A172 (cell line): ENCODE measurements around the gene NLGN2. TPM values are rescaled to one million over a fixed set of nuclear protein-coding genes. Genes with fewer than 3 reads are reported as not detected.

Source experiments
- DNase-seq: peaks from one replicate; pipeline ENCODE4 v3.0.0-alpha.2; 2015; ENCODE audit warnings: low spot score
- total RNA-seq: library from RNA; depleted of rRNA; stranded (reverse); fragments of >200 nt; shearing (Covaris generic); gene quantifications from 2 replicates; pipeline ENCODE4 v1.2.3, GENCODE V29; 2014

Gene NLGN2
- total RNA-seq, 1 experiment from 2014 or later, result 11.3 TPM

DNA sequence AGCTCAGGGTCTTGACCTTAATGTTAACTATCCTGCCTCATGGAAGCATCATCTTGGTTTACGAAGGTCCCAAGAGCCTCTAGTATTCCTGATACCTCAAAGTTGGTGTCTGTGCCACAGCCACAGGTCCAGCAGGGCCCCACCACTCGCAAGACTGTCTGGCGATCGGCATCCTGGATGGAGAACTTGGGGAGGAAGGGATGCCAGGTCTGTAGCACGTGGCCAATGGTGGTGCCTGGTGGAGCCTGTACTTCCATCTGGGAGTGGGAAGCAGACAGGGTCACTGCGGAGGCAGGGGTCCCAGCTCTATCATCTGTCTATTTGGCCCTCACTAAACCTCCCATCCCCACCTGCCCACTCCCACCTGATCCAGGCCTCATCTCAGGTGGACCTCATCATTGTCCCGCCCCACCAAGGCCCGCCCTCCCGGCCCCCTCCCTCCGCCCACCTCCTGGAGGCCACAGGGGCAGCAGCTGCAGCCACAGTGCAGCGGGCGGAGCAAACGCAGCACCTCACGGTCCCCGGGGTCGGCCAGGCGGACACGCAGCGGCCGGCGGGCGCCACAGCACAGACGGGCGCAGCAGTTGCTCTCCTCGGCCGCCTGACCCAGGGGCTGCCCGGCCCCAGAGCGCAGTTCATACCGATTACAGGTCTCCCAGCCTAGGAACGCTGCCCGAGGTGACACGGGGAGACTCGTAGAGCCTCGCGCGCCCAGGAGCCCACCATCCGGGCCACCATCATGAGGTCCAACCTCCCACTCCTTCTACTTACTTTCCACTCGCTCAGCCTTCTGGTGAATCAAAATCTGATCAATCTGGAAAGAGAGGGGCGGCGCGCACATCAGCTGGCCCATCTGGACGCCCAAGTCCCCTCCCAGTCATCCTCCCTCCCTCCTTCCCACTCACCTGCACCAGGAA is 14.7 kb upstream of the NLGN2 start:
- no peak for DNase-seq

DNA sequence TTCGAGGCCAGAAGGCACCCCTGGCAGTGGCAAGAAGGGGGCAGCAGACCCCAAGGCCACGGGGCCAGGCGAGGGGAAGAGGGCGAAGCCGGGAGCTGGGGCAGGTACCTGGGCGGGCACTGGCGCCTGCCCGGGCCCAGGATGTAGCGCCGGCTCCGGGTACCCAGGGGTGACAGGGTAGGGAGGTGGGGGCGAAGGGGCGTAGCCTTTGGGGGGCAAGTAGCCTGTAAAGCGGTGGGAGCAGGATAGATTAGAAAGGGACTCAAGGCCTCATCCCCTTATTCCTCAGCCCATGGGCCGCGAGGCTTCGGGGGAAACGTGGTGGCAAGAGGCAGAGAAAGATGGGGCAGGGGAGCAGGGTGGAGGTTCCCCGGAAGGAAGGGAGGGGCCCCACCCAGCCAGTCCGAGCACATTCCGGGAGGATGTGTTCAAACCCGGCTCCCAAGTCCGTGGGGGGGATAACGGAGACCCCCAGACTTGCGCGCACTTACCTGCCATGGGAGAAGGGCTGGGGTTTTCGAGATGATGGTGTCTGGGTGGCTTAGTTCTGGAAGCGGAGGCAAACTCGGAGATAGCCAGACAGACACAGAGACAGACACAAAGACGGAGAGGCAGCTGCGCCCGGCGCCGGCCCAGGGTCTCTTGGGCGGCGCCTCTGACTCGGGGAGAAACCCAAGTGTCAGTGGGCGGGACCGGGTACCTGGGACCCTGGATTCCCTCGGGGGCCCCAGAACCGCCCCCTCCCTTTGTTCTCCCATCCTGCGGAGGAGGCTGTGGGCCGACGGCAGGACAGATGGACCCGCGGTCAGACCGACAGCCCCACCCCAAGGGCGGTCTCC is 13.8 kb upstream of the NLGN2 start:
- DNase-seq, result peak; percentile 53

DNA sequence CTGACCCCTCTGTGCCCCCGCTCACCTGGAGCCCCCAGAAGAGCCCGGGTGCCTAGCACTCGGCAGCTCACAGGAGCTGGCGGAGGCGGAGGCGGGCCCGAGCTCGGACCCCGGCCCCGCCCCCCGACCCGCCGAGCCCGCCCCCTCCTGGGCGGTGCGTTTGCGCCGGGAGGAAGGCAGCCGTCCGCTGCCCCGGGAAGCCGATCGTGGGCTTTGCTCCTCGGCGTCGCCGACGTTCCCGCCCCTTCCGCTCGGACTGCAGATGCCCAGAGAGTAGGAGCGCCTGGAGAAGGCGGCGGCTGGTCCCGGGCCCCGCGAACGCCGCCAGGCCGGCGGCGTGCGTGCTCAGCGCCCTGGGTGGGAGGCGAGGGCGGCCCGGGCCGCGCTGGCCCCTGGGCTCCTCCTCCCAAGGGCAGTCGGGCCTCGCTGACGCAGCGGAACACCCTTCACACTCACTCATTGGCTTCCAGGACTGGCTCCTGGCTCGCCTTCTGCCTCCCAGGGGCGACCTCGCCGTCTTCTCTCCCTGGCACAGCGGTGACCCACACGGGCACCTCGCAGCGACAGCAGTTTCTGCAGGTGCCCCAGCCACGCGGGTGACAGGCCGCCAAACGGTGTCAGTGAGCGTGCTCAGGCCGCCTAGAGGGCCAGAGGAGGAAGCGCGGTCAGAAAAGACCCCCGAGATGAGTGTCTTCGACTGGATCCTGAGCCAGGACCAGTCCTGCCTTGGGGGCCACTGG is 13.0 kb upstream of the NLGN2 start, which contains the start of gene PLSCR3:
Gene PLSCR3 (minus strand): TSS at position 74 of the 740 bp plus-strand sequence. CDS start 415 bp downstream, outside the sequence.
- peak; percentile 74 for DNase-seq

DNA sequence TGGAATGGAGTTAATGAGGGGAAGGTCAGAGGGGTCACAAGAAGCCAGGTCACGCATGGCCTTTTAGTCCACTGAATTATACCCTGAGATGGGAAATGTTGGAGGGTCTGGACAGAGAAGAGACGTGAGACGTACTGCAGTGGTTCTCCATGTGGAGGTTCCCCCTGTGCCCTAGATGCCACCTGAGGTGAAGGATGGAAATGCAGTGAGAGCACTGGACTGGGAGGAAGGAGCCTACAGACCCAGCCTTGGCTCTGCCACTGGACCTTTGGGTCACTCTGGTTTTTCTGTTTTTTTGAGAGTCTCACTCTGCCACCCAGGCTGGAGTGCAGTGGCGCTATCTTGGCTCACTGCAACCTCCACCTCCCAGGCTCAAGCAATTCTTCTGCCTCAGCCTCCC is 11.5 kb upstream of the NLGN2 start:
- no peak for DNase-seq

DNA sequence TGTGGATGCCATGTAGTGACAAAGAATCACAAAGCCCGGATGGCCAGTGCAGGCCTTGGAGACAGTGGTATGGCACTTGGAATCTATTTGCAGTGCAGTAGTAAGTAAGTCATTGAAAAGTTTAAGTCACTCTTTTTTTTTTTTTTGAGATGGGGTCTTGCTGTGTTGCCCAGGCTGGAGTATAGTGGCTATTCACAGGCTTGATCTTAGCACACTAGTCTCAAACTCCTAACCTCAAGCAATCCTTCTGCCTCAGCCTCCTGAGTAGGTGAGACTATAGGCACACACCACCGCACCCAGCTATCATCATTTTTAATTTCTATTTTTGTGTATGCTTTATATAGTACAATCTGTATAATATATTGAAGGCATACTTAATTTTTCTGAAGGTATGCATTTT is 9.0 kb upstream of the NLGN2 start:
- DNase-seq, result no peak

DNA sequence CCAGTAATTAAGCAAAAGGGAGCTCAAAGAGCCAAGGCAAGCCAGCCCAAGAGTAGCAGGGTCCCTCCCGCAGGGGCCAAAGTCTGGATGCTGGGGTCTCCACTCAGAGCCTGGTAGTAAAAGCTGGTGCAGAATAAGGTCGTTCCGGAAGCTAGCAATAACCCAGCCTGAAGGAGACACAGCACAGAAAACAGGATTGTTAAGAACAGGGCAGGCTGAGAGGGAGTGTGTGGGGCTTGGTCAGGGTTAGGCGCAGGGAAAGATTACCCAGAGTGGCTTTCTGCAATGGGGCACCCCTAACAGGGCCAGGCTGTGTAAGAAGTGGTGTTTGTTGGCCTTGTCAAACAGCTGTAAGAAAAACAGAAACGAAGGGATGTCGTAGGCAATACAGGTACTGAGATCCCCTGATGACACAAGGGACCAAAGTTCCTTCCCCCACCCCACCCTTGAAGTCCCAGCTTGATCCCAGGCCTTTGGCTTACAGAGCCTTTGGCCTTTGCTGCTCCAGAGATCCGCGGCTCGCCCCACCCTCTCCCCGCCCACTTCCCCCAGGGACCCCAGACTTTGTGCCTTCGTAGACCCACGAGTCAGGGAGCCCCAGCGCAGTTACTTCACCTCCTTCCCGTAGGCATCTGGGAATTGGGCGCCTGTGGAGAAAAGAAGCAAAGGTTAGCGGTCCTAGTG is 4.5 kb upstream of the NLGN2 start:
- DNase-seq, result peak; percentile 18

DNA sequence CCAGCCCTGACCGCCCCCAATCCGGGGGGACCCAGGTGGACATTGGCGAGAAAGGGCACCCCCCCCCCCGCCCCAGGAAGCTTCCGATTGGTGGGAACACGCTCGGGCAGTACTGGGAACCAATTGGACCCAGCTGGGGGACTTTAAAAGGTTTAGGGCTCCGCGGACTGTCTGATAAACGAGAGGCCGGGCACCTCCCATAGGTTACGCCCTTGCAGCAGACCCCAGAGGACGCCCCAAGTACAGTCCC is 4.0 kb upstream of the NLGN2 start:
- DNase-seq, result no peak

DNA sequence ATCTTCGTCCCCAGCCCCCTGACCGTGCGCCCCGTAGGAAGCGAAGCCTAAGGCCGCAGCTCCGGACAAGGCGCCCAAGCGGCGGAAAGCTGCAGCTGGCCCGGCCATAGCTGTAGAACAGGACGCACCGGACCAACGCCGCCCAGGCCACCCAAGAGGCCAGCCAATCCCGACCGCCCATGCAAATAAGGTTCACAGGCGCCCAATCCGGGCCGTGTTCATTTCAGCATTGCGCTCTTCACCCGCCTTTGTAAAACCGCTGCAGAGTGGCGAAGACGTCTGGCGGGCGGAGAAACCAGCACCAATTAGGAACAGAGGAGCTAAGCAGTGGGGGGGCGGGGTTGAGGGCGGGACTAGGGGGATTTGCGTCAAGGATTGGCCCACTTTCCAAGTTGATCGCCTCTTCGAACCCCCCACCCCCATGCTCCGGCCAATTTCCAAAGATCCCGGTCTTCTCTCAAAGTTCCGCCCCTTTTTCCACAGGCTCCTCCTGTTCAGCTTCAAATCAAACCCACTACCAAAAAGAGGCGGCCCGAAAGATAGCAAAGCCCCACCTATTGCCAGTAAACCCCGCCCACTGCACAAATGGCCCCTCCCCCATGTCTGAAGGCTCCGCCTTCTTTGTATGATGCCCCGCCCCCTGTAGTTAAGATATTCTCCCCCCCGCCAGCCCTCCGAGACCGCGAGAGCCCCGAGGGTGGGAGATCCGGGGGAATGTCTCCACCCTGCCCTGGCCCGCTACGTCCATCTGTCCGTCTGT is 3.5 kb upstream of the NLGN2 start, which contains the start of gene TMEM256:
Gene TMEM256 (minus strand): TSS at position 121 of the 760 bp plus-strand sequence. CDS start 13 bp downstream, at position 108.
- peak; percentile 99 for DNase-seq

DNA sequence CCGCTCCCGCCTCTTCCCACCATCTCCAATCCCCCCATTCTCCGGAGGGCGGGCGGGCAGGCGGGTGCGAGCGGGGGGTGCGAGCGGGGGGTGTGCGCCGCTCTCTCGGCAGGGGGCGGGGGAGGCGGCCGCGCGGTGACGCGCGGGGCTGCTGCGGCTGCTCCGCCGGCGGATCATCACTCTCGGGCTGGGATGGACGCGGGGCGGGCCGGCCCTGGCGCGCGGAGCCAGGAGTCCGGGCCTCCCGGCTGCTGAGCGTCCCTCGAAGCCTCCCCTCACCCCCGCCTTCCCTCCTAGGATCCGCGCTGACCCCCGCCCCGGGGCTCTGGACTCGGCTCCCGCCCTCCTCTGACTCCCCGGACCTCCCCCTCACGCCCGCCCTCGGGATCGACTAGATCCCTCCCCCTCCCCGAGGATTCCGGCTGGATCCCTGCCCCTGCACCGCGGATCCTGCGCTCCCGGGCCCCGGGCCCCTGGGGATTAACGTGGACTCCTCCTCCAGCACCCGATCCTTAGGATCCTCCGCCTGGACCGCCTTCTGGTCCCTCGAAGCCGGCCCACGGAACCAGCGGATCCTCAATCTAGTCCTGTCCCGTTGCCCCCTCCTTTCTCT is 2.8 kb upstream of the NLGN2 start:
- DNase-seq, result no peak

DNA sequence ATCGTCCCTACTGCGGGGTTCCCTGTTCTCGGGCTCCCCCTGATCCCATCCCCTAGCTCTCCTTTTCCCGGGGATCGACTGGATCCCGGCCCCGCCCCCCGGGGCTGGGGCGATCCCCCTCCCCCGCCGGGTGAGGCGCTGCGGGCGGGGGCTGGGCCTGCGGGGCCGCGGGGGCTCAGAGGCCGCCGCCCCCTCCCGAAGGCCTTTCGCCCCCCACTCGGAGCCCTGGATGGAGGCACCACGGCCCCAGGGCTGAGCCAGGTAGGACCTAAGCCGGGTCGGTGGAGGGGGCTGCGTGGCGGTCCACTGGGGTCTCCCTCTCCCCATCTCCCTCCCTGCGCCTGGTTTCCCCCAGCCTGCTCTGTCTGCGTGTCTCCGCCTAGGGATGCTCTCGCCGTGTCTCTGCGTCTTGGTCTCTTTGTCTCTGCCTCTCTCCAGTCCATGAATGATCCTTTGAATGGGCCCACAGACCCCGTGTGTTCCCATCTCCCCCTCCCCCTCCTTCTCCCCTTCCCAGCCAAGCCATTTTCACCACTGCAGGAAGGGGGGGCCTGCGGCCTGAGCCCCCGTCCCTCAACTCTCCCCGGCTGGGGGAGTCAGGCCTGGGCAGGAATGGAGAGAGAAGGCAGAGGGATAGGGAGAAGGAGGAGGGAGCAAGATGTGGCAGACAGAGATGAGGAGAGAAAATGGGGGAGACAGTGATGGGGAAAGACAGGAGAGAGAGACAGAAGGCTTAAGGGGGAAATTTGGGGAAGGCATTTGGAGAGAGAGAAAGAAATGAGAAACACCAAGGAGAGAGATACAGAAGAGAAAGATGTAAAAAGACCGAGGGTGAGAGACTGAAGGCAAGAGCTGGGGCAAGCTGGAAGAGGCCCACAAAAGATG is 2.1 kb upstream of the NLGN2 start:
- DNase-seq, result no peak

DNA sequence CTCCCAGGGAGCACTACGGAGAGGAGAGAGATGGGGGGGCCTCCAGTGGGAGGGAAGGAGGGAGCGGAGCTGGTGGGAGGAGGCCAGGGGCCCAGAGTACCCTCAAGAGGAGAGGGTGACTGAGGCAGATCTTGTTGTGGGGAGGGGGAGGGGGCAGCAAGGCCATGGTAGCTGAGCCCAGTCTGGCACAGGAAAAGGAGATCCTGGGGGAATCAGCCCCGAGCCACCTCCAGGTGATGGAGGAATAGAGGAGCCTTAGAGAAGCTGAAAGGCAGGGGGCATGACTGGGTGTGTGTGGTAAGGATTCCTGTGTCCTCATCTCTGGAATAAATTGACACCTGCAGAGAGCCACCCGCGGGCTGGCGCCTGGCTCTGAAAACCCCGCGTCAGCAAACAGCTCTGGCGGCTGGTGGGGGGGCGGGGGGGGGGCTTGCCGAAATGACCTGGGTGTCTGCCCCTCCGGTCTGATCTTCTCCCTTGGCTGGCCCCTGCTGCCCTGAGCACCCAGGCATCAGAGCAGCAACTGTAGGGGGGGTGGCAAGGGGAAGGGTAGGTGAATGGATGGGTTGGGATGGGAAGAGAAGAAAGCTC is 1.3 kb upstream of the NLGN2 start:
- DNase-seq, result no peak

DNA sequence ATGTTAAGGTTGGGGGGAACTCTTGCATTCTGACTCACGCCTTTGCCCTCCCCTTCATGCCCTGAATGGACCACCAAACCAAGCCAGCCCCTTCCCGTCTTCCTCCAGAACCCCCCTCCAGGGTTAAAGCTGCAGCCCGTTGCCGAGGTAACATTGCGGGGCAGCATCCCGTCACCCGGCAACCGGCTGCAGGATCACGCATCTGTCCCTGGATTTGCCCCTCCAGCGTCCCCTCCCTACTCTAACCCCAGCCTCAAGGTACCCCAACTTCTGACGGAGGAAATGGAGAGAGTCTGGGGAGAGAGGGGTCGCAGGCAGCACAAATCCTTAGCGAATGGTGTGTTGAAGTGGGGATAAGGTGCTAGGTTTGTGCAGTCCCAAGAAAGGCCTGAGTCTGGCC is 563 bp upstream of the NLGN2 start:
- no peak for DNase-seq

DNA sequence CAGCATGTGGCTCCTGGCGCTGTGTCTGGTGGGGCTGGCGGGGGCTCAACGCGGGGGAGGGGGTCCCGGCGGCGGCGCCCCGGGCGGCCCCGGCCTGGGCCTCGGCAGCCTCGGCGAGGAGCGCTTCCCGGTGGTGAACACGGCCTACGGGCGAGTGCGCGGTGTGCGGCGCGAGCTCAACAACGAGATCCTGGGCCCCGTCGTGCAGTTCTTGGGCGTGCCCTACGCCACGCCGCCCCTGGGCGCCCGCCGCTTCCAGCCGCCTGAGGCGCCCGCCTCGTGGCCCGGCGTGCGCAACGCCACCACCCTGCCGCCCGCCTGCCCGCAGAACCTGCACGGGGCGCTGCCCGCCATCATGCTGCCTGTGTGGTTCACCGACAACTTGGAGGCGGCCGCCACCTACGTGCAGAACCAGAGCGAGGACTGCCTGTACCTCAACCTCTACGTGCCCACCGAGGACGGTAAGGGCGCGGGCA is 645 bp downstream of the NLGN2 start:
- no peak for DNase-seq

DNA sequence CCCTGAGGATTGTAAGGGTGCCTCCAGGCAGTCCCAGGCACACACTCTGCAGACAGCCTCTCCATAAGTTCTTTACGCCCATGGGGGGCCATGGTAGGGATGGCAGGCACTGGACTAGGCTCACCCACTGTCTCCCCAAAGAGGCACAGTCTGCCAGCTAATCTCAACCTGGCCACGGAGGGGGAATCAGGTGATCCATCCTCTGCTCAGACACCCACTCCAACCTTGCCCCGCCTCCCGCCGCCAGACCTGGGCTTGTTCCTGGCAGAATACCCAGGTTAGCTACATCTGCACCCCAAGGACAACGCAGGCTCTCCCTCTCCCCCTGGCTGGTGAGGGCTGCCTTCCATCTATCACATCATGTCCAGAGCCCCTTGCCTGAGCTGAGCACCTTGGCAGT is 1.2 kb downstream of the NLGN2 start:
- DNase-seq, result no peak

DNA sequence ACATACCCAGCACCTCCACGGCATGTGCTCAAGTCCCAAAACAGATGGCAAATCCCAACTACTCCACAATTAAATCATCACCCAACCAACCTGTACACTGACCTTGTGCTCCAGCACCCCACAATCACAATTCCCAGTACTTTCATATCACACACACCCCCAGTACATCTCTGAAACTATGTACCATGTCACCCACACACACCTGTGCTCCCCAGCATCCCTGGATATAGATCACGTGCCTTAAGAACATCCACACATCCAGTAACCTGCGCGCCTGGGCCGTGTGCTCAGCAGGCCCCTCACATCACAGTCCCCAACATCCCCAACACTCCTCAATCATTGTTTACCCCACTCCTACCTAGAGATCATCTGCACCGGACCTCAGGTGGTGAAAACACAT is 2.1 kb downstream of the NLGN2 start:
- no peak for DNase-seq

DNA sequence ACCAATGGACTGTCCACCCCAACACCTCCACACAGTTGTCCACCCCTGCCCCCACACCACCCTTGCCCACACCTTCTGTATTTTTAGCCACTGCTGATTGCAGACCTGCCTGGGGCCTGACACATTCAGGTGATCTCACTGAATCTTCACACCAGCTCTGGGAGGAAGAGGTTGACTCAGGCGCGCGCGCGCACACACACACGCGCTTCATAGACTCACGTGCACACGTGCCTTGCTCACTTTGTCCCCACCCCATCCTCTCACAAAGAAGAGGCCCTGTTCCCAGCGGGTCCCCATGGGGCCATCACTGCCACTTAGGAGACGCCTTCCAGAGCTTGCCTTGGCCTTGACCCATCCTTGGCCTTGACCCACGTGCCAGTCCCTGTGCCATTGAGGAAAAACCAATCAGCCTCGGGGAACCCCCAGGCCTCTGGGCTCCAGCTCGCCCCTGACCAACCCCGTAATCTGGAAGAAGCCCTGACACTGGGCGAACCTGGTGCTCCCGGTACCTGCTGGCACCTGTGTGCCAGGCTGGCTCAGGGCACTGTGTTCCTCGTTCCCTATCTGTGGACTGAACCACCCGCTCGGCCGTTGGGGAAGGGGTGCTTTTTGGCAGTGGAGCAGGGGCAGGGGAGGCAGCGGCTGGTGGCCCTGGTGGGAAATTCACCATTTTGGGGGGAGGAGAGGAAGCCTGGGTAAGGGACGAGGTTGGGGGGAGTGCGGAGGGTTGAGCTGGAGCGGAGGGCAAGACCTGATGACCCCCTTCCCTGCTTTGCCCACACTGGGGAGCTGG is 3.2 kb downstream of the NLGN2 start:
- no peak for DNase-seq

DNA sequence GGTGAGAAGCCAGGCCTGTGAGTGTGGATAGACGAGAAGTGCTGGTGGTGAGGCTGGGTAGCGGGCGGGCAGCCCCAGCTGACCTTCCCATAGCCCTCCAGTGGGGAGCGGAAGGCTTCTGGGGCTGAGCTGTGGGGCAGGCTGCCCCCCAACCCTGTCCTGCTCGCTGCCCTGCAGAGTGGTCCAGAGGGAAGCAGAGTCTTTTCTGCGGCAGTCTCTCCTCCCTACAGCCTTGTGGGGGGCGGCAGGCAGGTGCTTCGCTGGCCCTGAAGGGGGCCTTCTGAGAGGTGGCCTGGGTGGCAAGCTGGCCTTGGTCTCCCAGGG is 3.7 kb downstream of the NLGN2 start:
- no peak for DNase-seq

DNA sequence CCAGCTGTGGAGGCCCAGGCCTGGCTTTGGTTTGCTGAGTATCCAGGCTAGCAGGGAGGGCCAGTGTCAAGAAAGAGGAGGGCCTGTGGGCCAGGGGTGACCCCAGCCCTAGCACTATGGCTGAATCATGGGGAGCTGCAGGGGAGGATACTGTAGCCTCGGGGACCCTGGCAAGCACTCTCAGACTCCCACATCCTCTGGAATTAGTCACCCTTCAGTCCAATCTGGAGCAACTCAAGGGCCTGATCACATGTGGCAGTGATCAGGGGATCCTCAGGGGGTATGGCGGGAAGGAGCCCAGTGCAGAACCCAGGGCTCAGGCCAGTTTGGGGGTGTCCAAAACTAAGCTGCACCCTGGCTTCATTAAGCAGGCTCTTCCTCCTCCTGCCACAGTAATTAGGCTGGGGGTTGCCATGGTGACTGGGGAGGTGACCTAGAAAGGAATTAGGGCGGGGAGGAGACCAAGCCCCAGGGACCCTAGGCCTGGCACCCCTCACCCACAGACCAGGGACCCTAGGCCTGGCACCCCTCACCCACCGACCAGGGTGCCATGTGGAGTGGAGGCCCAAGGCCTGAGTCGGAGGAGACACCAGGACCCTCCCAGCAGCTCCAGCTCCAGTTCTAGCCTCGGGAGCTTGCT is 5.8 kb downstream of the NLGN2 start:
- peak; percentile 78 for DNase-seq
